Tibial nerve (tissue), 4 donors: ENCODE results near the gene TSPAN16. TPM values are rescaled to one million over a fixed set of nuclear protein-coding genes. Genes with fewer than 3 reads are reported as not detected.
A peak's percentile ranks its signal among the peaks of the same experiment; 100 is the strongest.

ENCODE experiments used
- DNase-seq, 2 donors: peaks; one replicate each; pipeline ENCODE4 v3.0.0-alpha.2; 2019; ENCODE audit warnings: low spot score in 2 of 2
- H3K27ac ChIP-seq, 4 donors: fragments of 200-600 bp; sonication (generic) in 3 of 4; one replicate each; pipeline ENCODE4 v1.5.1; 2017 to 2019; ENCODE audit warnings: mild to moderate bottlenecking in 1 of 4
- H3K27me3 ChIP-seq, 2 donors: fragments of 200-600 bp; sonication (generic) in 1 of 2; one replicate each; pipeline versions ENCODE4 v1.5.1 to v1.6.0; 2017 to 2019
- H3K36me3 ChIP-seq, 3 donors: fragments of 200-600 bp; sonication (generic); one replicate each; pipeline ENCODE4 v1.5.1; 2018 to 2019
- H3K4me1 ChIP-seq, 4 donors: fragments of 200-600 bp; sonication (generic) in 3 of 4; one replicate each; pipeline ENCODE4 v1.5.1; 2017 to 2019
- H3K4me3 ChIP-seq, 4 donors: fragments of 200-600 bp; sonication (generic) in 3 of 4; one replicate each; pipeline ENCODE4 v1.5.1; 2017 to 2019; ENCODE audit warnings: mild to moderate bottlenecking in 1 of 4, moderate library complexity in 1 of 4
- H3K9me3 ChIP-seq, 4 donors: fragments of 200-600 bp; sonication (generic) in 3 of 4; one replicate each; pipeline ENCODE4 v1.5.1; 2017 to 2019
- EP300 ChIP-seq, 2 donors: sonication (generic); formaldehyde crosslinking; IDR thresholded peaks; one replicate each; pipeline ENCODE4 v1.6.1; 2017; ENCODE audit warnings: antibody characterized with exemption in 2 of 2, mild to moderate bottlenecking in 1 of 2
- POLR2A ChIP-seq, 2 donors: fragments of 450-650 bp; IDR thresholded peaks; one replicate each; pipeline ENCODE4 v1.6.1; 2017; ENCODE audit warnings: antibody characterized with exemption in 2 of 2, mild to moderate bottlenecking in 2 of 2, moderate library complexity in 2 of 2
- WGBS, 2 donors: methylation state at CpG; one replicate each; pipeline ENCODE4 v1.1.5; 2018; 5-methylcytosine and 5-hydroxymethylcytosine counted together
- total RNA-seq, 4 donors: library from RNA; depleted of rRNA; stranded (reverse); fragments of >200 nt; gene quantifications; one replicate each; pipeline ENCODE4 v1.1.0, GENCODE V29; 2016
- TF ChIP-seq, protein P1 (sequence below), 5 experiments: fragments of 200-600 bp in 3 of 5; fragments of 450-650 bp in 2 of 5; sonication (generic) in 3 of 5; IDR thresholded peaks; one replicate each; pipeline ENCODE4 v1.5.1; 2016 to 2019; ENCODE audit warnings: antibody characterized with exemption in 5 of 5, mild to moderate bottlenecking in 3 of 5, moderate library complexity in 2 of 5

The TSPAN16 gene
- total RNA-seq, 4 donors from 2014 or later = not detected

DNA sequence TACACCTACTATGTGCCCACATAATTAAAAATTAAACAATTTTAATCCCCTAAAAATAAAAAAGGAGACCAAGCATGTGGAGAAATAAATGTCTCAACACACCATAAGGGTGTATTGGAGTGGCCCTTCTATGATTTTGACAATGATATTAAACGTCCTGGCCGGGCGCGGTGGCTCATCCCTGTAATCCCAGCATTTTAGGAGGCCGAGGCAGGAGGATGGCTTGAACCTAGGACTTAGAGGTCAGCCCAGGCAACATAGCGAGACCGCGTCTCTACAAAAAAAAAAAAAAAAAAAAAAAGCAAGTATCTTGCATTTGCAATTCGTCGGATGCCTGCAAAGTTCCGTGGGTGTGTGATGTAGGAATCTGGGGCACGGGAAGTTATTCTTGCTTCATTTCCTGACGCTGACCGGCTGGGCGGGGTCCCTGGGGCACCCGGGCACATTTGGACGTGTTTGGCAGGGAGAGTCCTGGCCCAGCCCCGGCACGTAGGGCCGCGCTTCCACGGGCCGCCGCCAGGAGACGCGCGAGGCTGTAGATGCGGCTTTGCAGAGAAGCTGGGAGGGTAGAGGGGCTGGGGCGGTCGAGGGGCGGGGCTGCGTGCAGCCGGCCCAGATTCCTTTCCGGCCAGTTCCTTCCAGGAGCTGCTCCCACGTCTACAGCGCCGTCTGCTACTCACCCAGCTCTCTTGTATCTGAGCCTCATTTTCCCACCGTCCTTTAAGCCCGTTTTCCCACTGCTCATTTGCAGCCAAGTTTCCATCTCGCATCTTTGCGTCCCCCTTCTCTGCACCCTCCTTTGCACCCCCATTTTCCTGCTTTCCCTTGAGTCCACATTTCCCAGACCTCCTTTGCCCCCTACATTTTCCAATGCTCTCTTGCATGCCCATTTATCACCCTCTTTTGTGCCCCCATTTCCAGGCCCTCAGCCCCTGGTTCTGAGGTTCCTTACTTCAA is 2.2 kb upstream of the TSPAN16 start:
- Histone ChIP-seq H3K27ac (peak overlapping the region in 3 of 4 donors; percentile 1 to 79 (median 74)), H3K4me3 (peak overlapping the region in 2 of 4 donors; percentile 12 to 26), H3K36me3 (no peaks in the 10 kb centered on the region), H3K9me3 (no peaks in the 10 kb centered on the region), H3K4me1 (peaks cover 0 to 29% (median 2%) of the 10 kb centered on the region in 4 donors), H3K27me3 (no peaks in the 10 kb centered on the region)
- no peak for TF ChIP-seq POLR2A (IDR thresholded peaks at IDR 0.05)
- TF ChIP-seq EP300 (IDR thresholded peaks at IDR 0.05) = peak; percentile 89 to 92
- TF ChIP-seq, protein P1, sequence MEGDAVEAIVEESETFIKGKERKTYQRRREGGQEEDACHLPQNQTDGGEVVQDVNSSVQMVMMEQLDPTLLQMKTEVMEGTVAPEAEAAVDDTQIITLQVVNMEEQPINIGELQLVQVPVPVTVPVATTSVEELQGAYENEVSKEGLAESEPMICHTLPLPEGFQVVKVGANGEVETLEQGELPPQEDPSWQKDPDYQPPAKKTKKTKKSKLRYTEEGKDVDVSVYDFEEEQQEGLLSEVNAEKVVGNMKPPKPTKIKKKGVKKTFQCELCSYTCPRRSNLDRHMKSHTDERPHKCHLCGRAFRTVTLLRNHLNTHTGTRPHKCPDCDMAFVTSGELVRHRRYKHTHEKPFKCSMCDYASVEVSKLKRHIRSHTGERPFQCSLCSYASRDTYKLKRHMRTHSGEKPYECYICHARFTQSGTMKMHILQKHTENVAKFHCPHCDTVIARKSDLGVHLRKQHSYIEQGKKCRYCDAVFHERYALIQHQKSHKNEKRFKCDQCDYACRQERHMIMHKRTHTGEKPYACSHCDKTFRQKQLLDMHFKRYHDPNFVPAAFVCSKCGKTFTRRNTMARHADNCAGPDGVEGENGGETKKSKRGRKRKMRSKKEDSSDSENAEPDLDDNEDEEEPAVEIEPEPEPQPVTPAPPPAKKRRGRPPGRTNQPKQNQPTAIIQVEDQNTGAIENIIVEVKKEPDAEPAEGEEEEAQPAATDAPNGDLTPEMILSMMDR (IDR thresholded peaks at IDR 0.05) = peak; percentile 98 to 100 (median 99)
- 2 to 4% methylated on average over 41 of the region's 41 CpGs for WGBS, 2 donors
- peak; percentile 97 for DNase-seq

DNA sequence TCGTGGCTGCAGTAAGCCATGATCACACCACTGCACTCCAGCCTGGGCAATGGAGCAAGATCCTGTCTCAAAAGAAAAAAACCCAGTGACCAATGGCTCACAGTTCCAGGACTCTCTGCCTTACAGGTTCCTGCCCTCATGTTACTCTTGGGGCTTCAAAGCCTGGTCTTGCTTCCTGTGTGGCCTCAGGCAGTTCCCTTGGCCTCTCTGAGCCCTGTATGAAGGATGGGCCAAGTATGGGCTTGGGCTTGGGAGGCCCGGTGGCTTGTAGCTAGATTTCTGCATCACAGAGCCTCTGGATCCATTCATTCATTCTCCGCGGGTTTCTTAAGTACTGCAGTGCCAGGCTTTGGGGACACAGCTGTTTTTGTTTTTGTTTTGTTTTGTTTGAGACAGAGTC is 780 bp upstream of the TSPAN16 start:
- no peak for TF ChIP-seq POLR2A (IDR thresholded peaks at IDR 0.05)
- TF ChIP-seq, protein P1 (IDR thresholded peaks at IDR 0.05) = no peak
- TF ChIP-seq EP300 (IDR thresholded peaks at IDR 0.05) = no peak
- WGBS, 2 donors = 82 to 87% methylated on average over 4 of the region's 4 CpGs
- peak overlapping the region in 2 of 4 donors; percentile 34 to 37 for H3K27ac ChIP-seq
- H3K36me3 ChIP-seq = no peaks in the 10 kb centered on the region
- no peak overlapping the region for H3K4me3 ChIP-seq
- no peak for DNase-seq
- no peaks in the 10 kb centered on the region for H3K9me3 ChIP-seq
- H3K27me3 ChIP-seq = no peaks in the 10 kb centered on the region
- peaks cover 0 to 29% (median 2%) of the 10 kb centered on the region in 4 donors for H3K4me1 ChIP-seq

DNA sequence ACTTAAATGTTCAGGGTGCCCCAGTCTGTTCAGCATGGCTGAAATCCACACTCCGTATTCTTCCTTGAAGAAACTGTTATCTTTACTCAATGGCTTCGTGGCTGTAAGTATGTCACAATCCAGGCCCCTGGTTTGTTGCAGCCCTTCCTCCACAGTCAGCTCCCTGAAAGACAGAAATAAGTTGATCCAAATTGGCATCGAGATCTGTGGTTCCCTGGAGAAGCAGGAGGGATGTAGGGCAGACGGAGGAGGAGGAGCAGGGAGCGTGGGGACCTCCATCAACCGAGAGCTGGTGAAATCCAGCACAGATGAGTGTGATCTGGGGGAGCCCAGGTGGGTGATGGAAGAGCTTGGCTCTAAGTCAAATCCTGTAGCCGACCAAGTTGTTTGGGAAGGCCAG is 304 bp downstream of the TSPAN16 start:
- H3K4me3 ChIP-seq = no peak overlapping the region
- WGBS, 2 donors = 35 to 39% methylated on average over 7 of the region's 7 CpGs
- peak in 1 of 2 donors; percentile 49 for DNase-seq
- no peaks in the 10 kb centered on the region for H3K9me3 ChIP-seq
- peaks cover 0 to 29% (median 2%) of the 10 kb centered on the region in 4 donors for H3K4me1 ChIP-seq
- no peaks in the 10 kb centered on the region for H3K36me3 ChIP-seq
- no peaks in the 10 kb centered on the region for H3K27me3 ChIP-seq
- peak overlapping the region in 3 of 4 donors; percentile 37 to 72 (median 63) for H3K27ac ChIP-seq
- TF ChIP-seq, protein P1 (IDR thresholded peaks at IDR 0.05) = no peak
- TF ChIP-seq POLR2A (IDR thresholded peaks at IDR 0.05) = no peak
- no peak for TF ChIP-seq EP300 (IDR thresholded peaks at IDR 0.05)

DNA sequence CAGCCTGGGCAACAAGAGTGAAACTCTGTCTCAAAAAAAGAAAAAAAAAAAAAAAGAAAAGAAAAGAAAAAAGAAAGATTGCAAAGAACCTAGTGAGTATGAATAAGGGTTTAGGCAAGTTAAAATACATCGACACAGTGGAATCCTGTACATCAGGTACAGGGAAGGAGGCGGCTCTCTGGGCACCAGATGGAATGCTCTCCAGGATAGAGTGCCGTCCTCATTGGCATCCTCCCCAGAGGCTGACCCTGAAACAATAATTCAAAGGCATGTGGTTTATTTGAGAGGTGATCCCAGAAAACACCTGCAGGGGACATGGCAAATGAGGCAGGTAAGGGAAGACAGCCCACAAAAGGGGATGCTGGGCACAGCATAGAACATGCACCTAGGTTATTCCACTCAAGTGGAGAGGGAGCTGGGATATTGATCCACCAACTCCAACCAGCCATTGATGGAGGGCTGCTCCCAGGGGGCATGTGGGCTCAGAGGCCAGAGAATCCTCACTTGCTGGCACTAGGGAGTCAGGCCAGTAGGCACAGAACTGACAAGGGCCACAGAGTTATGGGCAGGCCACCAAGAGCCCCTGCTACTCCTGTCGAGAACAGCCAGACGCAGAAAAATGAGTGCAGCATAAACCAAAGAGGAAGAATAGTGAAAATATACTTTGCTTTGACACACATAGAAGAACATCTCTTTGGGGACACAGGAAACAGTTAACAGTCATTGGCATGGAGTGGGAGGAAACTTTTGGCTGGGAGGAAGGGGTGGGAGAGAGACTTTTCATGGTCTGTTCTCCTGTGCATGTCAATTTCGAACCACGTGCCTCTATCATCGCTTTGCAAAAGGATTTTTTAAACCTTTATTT is 4.2 kb downstream of the TSPAN16 start:
- no peaks in the 10 kb centered on the region for H3K9me3 ChIP-seq
- 67 to 68% methylated on average over 8 of the region's 8 CpGs for WGBS, 2 donors

More for the DNA sequence above, 4.2 kb downstream of the TSPAN16 start:
- Histone ChIP-seq H3K27me3 (no peaks in the 10 kb centered on the region), H3K4me3 (no peak overlapping the region), H3K4me1 (peaks cover 0 to 16% (median 0%) of the 10 kb centered on the region in 4 donors), H3K27ac (no peak overlapping the region), H3K36me3 (no peaks in the 10 kb centered on the region)
- TF ChIP-seq EP300 (IDR thresholded peaks at IDR 0.05) (no peak), POLR2A (IDR thresholded peaks at IDR 0.05) (no peak)
- TF ChIP-seq, protein P1 (IDR thresholded peaks at IDR 0.05) = no peak
- no peak for DNase-seq
